HG02973 (cell line): ENCODE results near the gene USP54.
"Not testable (repeated sequence)": the region's sequence is repeated elsewhere in the genome, so short reads cannot be mapped to it uniquely, and the experiment has no call there.

Experiments used
- ATAC-seq: cut with Tn5 transposase; IDR thresholded peaks from one replicate; pipeline ENCODE4 v1.9.1; 2021; ENCODE audit warnings: moderate library complexity; ENCODE audit not compliant: unreplicated experiment

Gene USP54

GRCh38 chr10:73590881-73591799 is at the start of gene USP54:
TSS of gene USP54 (minus strand) at chr10:73591342. CDS start at chr10:73575658, 15,684 bp downstream.
- ATAC-seq: no peak

GRCh38 chr10:73639286-73639685 is 48.1 kb upstream of the USP54 start:
- ATAC-seq: no peak

- ATAC-seq: no peak
Observed at GRCh38 chr10:73635781-73636180, 44.6 kb upstream of the USP54 start.

- ATAC-seq: no peak
Observed at GRCh38 chr10:73634421-73634820, 43.3 kb upstream of the USP54 start.

GRCh38 chr10:73629165-73629564 is 38.0 kb upstream of the USP54 start:
- no peak for ATAC-seq

GRCh38 chr10:73628405-73628804 is 37.3 kb upstream of the USP54 start:
- no peak for ATAC-seq

GRCh38 chr10:73627300-73627699 is 36.2 kb upstream of the USP54 start:
- ATAC-seq: no peak

GRCh38 chr10:73625884-73626752 is 35.0 kb upstream of the USP54 start:
- peak; percentile 96 for ATAC-seq

- ATAC-seq: no peak
Observed at GRCh38 chr10:73625004-73625883, 34.1 kb upstream of the USP54 start.

- ATAC-seq: no peak
Observed at GRCh38 chr10:73623056-73623455, 31.9 kb upstream of the USP54 start.

GRCh38 chr10:73620974-73621373 is 29.8 kb upstream of the USP54 start:
- ATAC-seq: not testable (repeated sequence)

GRCh38 chr10:73617143-73617542 is 26.0 kb upstream of the USP54 start:
- ATAC-seq: not testable (repeated sequence)

GRCh38 chr10:73614720-73615119 is 23.6 kb upstream of the USP54 start:
- ATAC-seq: no peak

- ATAC-seq: no peak
Observed at GRCh38 chr10:73609116-73609515, 18.0 kb upstream of the USP54 start.

- ATAC-seq: no peak
Observed at GRCh38 chr10:73601486-73601921, 10.4 kb upstream of the USP54 start.

GRCh38 chr10:73597346-73597745 is 6.2 kb upstream of the USP54 start:
- ATAC-seq: no peak

GRCh38 chr10:73593812-73594211 is 2.7 kb upstream of the USP54 start:
- ATAC-seq: no peak

- ATAC-seq: no peak
Observed at GRCh38 chr10:73593110-73593509, 2.0 kb upstream of the USP54 start.

- ATAC-seq: no peak
Observed at GRCh38 chr10:73591935-73592699, 975 bp upstream of the USP54 start.

- ATAC-seq: no peak
Observed at GRCh38 chr10:73589563-73590126, 1.5 kb downstream of the USP54 start.
